GM12878 (cell line): ENCODE results near the gene ME3. TPM values are rescaled to one million over a fixed set of nuclear protein-coding genes. Genes with fewer than 3 reads are reported as not detected.

Source experiments
- ATAC-seq: fragments of 200-7000 bp; cut with Tn5 transposase; 3 replicates; pipeline ENCODE4 v1.9.1; 2020; ENCODE audit warnings: mild to moderate bottlenecking, moderate library complexity
- BruUV-seq: library from RNA; stranded (reverse); fragments of 400-500 nt; replicated peaks from 2 replicates; lab custom pipeline; 2021; lab: Mats Ljungman, UMichigan
- CTCF ChIA-PET: fragments of 300-600 bp; sonication (Branson Sonifier 250); formaldehyde crosslinking; extraction: SDS; loops from one replicate; lab custom pipeline; 2021; ENCODE audit warnings: inconsistent platforms; lab: Yijun Ruan, JAX
- POLR2A ChIA-PET: fragments of 350-600 bp; formaldehyde crosslinking; extraction: SDS; loops from one replicate; lab custom pipeline; 2021; ENCODE audit warnings: inconsistent platforms; lab: Charles Lee
- RAD21 ChIA-PET: fragments of 300-600 bp; sonication (Branson Sonifier 250); formaldehyde crosslinking; loops from one replicate; lab custom pipeline; 2023; ENCODE audit warnings: antibody characterized with exemption; ENCODE audit not compliant: unreplicated experiment; lab: Charles Lee
- SMC1A ChIA-PET: fragments of 300-600 bp; sonication (Branson Sonifier 250); formaldehyde crosslinking; loops from one replicate; lab custom pipeline; 2023; ENCODE audit not compliant: unreplicated experiment, uncharacterized antibody; lab: Charles Lee
- DNase-seq: peaks from one replicate; pipeline ENCODE4 v3.0.0-alpha.2; 2011; ENCODE audit warnings: low read depth, low spot score
- FAIRE-seq: peaks from 3 replicates; lab custom pipeline; 2011; peaks lifted over from hg19 to GRCh38; lab: Jason Lieb, UNC
- H2AFZ ChIP-seq: 2 replicates; pipeline ENCODE4 v1.6.0; 2011; ENCODE audit warnings: low read depth, low read length, control low read depth; ENCODE audit not compliant: control insufficient read depth
- H3K27ac ChIP-seq: 2 replicates; pipeline ENCODE4 v1.5.1; 2011; ENCODE audit warnings: control low read depth; ENCODE audit not compliant: control insufficient read depth, insufficient read depth
- H3K27me3 ChIP-seq, 2 experiments: replicated peaks in 1 of 2; 2 replicates each; pipeline versions ENCODE4 v1.6.0 to v1.6.1; 2011; ENCODE audit warnings: low read length in 1 of 2; ENCODE audit not compliant: control insufficient read depth in 2 of 2, insufficient read depth in 2 of 2
- H3K36me3 ChIP-seq, 2 experiments: 2 replicates each; pipeline ENCODE4 v1.5.1; 2011; ENCODE audit warnings: low read length in 1 of 2; ENCODE audit not compliant: control insufficient read depth in 2 of 2, insufficient read depth in 2 of 2
- H3K4me1 ChIP-seq: 2 replicates; pipeline ENCODE4 v1.6.1; 2011; ENCODE audit warnings: mild to moderate bottlenecking, low read length, moderate library complexity, mixed read lengths; ENCODE audit not compliant: control insufficient read depth, insufficient read depth
- H3K4me2 ChIP-seq: 2 replicates; pipeline ENCODE4 v1.6.0; 2011; ENCODE audit warnings: control low read depth; ENCODE audit not compliant: control insufficient read depth, insufficient read depth
- H3K4me3 ChIP-seq: fragments of 200-600 bp; sonication (generic); 2 replicates; pipeline ENCODE4 v1.5.1; 2016
- H3K79me2 ChIP-seq: 2 replicates; pipeline ENCODE4 v1.6.0; 2011; ENCODE audit warnings: low read length; ENCODE audit not compliant: control insufficient read depth, insufficient read depth
- H3K9ac ChIP-seq: 2 replicates; pipeline ENCODE4 v1.8.0; 2011; ENCODE audit warnings: low read length, control low read depth, mixed read lengths; ENCODE audit not compliant: control insufficient read depth, insufficient read depth
- H3K9me3 ChIP-seq: replicated peaks from 3 replicates; pipeline ENCODE4 v1.5.1; 2011; ENCODE audit warnings: mild to moderate bottlenecking, low read length; ENCODE audit not compliant: control insufficient read depth, insufficient read depth
- H4K20me1 ChIP-seq: 2 replicates; pipeline ENCODE4 v1.6.0; 2011; ENCODE audit not compliant: control insufficient read depth, insufficient read depth
- CEBPZ ChIP-seq: fragments of 150-350 bp; IDR thresholded peaks from 2 replicates; pipeline ENCODE4 v1.6.1; 2016; ENCODE audit warnings: low read depth, low read length
- CHD1 ChIP-seq: IDR thresholded peaks from 2 replicates; pipeline ENCODE4 v1.6.1; 2012; ENCODE audit warnings: low read depth, low read length, improper control_type of control experiment
- CREB1 ChIP-seq: IDR thresholded peaks from 2 replicates; pipeline ENCODE4 v1.6.1; 2012; ENCODE audit warnings: low read depth, mild to moderate bottlenecking, inconsistent platforms
- E2F4 ChIP-seq: IDR thresholded peaks from 2 replicates; pipeline ENCODE4 v1.6.1; 2012; ENCODE audit warnings: low read depth, low read length, improper control_type of control experiment
- JUND ChIP-seq: IDR thresholded peaks from 2 replicates; pipeline ENCODE4 v1.6.1; 2012; ENCODE audit warnings: low read depth, mild to moderate bottlenecking, low read length, improper control_type of control experiment, moderate library complexity
- KLF5 ChIP-seq: fragments of 450-650 bp; IDR thresholded peaks from 2 replicates; pipeline ENCODE4 v1.6.1; 2014; ENCODE audit warnings: mild to moderate bottlenecking; ENCODE audit not compliant: partially characterized antibody
- PAX5 ChIP-seq: IDR thresholded peaks from 2 replicates; pipeline ENCODE4 v1.6.1; 2011; ENCODE audit warnings: low read depth, low read length, borderline replicate concordance
- RAD51 ChIP-seq: fragments of 450-650 bp; IDR thresholded peaks from 2 replicates; pipeline ENCODE4 v1.6.1; 2016; ENCODE audit warnings: moderate library complexity, mild to moderate bottlenecking, inconsistent platforms
- RB1 ChIP-seq: fragments of 450-650 bp; formaldehyde crosslinking; IDR thresholded peaks from 2 replicates; pipeline ENCODE4 v1.6.1; 2017; ENCODE audit warnings: mild to moderate bottlenecking, borderline replicate concordance
- SIX5 ChIP-seq: IDR thresholded peaks from 2 replicates; pipeline ENCODE4 v1.6.1; 2011; ENCODE audit warnings: mild to moderate bottlenecking, low read depth, low read length, moderate library complexity; ENCODE audit not compliant: severe bottlenecking
- STAT1 ChIP-seq: fragments of 450-650 bp; conservative IDR thresholded peaks from 2 replicates; pipeline ENCODE4 v1.6.1; 2014; ENCODE audit warnings: antibody characterized with exemption, mild to moderate bottlenecking
- STAT3 ChIP-seq: IDR thresholded peaks from 2 replicates; pipeline ENCODE4 v1.6.1; 2011; ENCODE audit warnings: low read depth, low read length, improper control_type of control experiment
- WGBS: methylation state at CpG from one replicate; pipeline ENCODE4 v1.1.6; 2016; ENCODE audit warnings: low lambda C conversion rate; ENCODE audit not compliant: insufficient replicate concordance, insufficient coverage; ENCODE audit errors: missing lambda C conversion rate; 5-methylcytosine and 5-hydroxymethylcytosine counted together
- in situ Hi-C: fragments of 300-500 bp; cut with MboI; formaldehyde crosslinking; loops from 9 replicates; pipeline ENCODE4 v1.14.3; 2018; ENCODE audit warnings: mixed read lengths
- intact Hi-C: fragments of 100-400 bp; cut with micrococcal nuclease; formaldehyde crosslinking; loops from one replicate; pipeline ENCODE4 v1.14.2; 2022; ENCODE audit not compliant: unreplicated experiment
- polyA plus RNA-seq, 11 experiments: library from polyadenylated mRNA; depleted of rRNA in 4 of 11; unstranded in 6 of 11; stranded (reverse) in 5 of 11; fragments of >200 nt; fragmentation: Nextera tagmentation in 4 of 11; fragmentation: Illumina TruSeq in 1 of 11; extraction: Ambion mirVana in 4 of 11; extraction: Trizol in 1 of 11; gene quantifications; 1 replicate in 1 of 11; 2 replicates in 10 of 11; pipeline versions ENCODE4 v1.2.1 to v1.2.3, GENCODE V29; 2011 to 2016; ENCODE audit warnings: inconsistent platforms in 2 of 11, missing spikeins in 2 of 11, low read depth in 1 of 11
- total RNA-seq, 4 experiments: library from RNA; depleted of rRNA in 3 of 4; stranded (reverse); fragments of >200 nt in 3 of 4; fragmentation: Illumina TruSeq in 1 of 4; extraction: Trizol in 1 of 4; gene quantifications; 2 replicates each; pipeline versions ENCODE4 v1.2.1 to v1.2.3, GENCODE V29; 2013 to 2021
- TF ChIP-seq, protein P1 (sequence below): IDR thresholded peaks from 2 replicates; pipeline ENCODE4 v1.6.1; 2012; ENCODE audit warnings: low read depth, low read length, improper control_type of control experiment
- TF ChIP-seq, protein P2 (sequence below): fragments of 450-650 bp; IDR thresholded peaks from 2 replicates; pipeline ENCODE4 v1.6.1; 2017; ENCODE audit warnings: mild to moderate bottlenecking

Gene ME3
- total and polyA plus RNA-seq, 10 of the 15 experiments (the other 5 are each of a cell fraction or from before 2014, with no cell fraction given): 0.06 to 0.40 (median 0.19) TPM; not detected in 2

GRCh38 chr11:86490582-86490981 is 181.8 kb downstream of the ME3 start (continued):
- no peak for TF ChIP-seq E2F4

DNA sequence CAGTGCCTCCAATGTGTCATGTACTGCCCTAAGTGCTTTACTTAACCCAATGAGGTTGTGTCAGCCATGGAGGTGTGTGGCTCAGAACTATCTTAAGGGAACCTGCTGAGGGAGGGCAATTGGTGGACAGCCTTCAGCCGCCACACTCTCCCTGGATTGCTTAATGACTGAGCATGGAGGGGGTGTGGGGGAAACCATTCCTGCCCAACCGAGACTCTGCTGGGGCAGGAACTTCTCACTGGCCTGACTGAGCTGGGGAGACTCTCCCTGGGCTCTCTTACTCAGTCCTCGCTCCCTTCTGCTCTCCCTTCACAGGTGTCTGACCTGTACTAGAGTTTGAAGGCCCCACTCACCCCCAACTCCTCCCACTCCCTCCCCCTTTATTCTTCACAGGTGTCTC is 183.0 kb downstream of the ME3 start:
- ChIA-PET POLR2A (interaction anchor here (0.8 to 1.1 kb wide), 2 partner anchors 9 to 26 kb away, joined by 3 read pairs; no protein-coding TSS in a partner anchor), RAD21 (interaction anchor here (2.0 kb wide), 1 partner anchor 32 kb away, joined by 4 read pairs; no protein-coding TSS in a partner anchor), SMC1A (interaction anchor here (0.9 to 3.0 kb wide), 2 partner anchors 26 to 103 kb away, joined by 3 to 10 read pairs; no protein-coding TSS in a partner anchor), CTCF (interaction anchor here (1.4 to 3.4 kb wide), 2 partner anchors 14 to 118 kb away, joined by 3 to 23 read pairs; no protein-coding TSS in a partner anchor)
- Histone ChIP-seq H3K9ac (no peak overlapping the region), H3K27me3 (peaks cover 0 to 1% of the 10 kb centered on the region in 2 experiments; a peak in 2 of 4 replicates), H2AFZ (no peak overlapping the region), H3K4me1 (no peaks in the 10 kb centered on the region), H4K20me1 (no peaks in the 10 kb centered on the region), H3K4me3 (no peak overlapping the region), H3K27ac (no peak overlapping the region), H3K9me3 (no peaks in the 10 kb centered on the region), H3K79me2 (no peaks in the 10 kb centered on the region), H3K36me3 (no peaks in the 10 kb centered on the region), H3K4me2 (no peak overlapping the region)
- no TSS peak for BruUV-seq
- in situ Hi-C loops: no loop called here
- 0% methylated on average over 3 of the region's 3 CpGs for WGBS
- TF ChIP-seq CEBPZ: no peak
- no peak for TF ChIP-seq KLF5
- TF ChIP-seq JUND: no peak
- no peak for TF ChIP-seq STAT3
- TF ChIP-seq CREB1: no peak
- no peak for TF ChIP-seq RB1
- no peak for TF ChIP-seq STAT1
- TF ChIP-seq, protein P1, sequence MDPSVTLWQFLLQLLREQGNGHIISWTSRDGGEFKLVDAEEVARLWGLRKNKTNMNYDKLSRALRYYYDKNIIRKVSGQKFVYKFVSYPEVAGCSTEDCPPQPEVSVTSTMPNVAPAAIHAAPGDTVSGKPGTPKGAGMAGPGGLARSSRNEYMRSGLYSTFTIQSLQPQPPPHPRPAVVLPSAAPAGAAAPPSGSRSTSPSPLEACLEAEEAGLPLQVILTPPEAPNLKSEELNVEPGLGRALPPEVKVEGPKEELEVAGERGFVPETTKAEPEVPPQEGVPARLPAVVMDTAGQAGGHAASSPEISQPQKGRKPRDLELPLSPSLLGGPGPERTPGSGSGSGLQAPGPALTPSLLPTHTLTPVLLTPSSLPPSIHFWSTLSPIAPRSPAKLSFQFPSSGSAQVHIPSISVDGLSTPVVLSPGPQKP: no peak
- TF ChIP-seq SIX5: no peak
- TF ChIP-seq PAX5: no peak
- no peak for TF ChIP-seq CHD1
- TF ChIP-seq RAD51: no peak
- TF ChIP-seq, protein P2, sequence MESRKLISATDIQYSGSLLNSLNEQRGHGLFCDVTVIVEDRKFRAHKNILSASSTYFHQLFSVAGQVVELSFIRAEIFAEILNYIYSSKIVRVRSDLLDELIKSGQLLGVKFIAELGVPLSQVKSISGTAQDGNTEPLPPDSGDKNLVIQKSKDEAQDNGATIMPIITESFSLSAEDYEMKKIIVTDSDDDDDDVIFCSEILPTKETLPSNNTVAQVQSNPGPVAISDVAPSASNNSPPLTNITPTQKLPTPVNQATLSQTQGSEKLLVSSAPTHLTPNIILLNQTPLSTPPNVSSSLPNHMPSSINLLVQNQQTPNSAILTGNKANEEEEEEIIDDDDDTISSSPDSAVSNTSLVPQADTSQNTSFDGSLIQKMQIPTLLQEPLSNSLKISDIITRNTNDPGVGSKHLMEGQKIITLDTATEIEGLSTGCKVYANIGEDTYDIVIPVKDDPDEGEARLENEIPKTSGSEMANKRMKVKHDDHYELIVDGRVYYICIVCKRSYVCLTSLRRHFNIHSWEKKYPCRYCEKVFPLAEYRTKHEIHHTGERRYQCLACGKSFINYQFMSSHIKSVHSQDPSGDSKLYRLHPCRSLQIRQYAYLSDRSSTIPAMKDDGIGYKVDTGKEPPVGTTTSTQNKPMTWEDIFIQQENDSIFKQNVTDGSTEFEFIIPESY: no peak
- DNase-seq (no peak), FAIRE-seq (no peak), ATAC-seq (no peak)
- intact Hi-C loops: no loop called here
